Esophagus squamous epithelium (tissue), 5 donors: ENCODE data around the gene RAP1A. TPM values are rescaled to one million over a fixed set of nuclear protein-coding genes. Genes with fewer than 3 reads are reported as not detected.

Experiments
- DNase-seq: peaks from one replicate; lab custom pipeline; 2025; lab: John Stamatoyannopoulos, UW
- H3K27ac ChIP-seq, 4 donors: fragments of 200-600 bp; sonication (generic); one replicate each; pipeline ENCODE4 v1.5.1; 2016 to 2019; ENCODE audit warnings: mild to moderate bottlenecking in 1 of 4
- H3K27me3 ChIP-seq, 4 donors: fragments of 200-600 bp; sonication (generic); 1 replicate in 3 of 4; 2 replicates in 1 of 4; pipeline versions ENCODE4 v1.5.1 to v1.6.0; 2017 to 2021; ENCODE audit warnings: antibody characterized with exemption in 1 of 4
- H3K36me3 ChIP-seq, 3 donors: fragments of 200-600 bp; sonication (generic); one replicate each; pipeline ENCODE4 v1.5.1; 2016 to 2019
- H3K4me1 ChIP-seq, 3 donors: fragments of 200-600 bp; sonication (generic); one replicate each; pipeline ENCODE4 v1.5.1; 2017 to 2019
- H3K4me3 ChIP-seq, 4 donors: fragments of 200-600 bp; sonication (generic); 1 replicate in 3 of 4; 2 replicates in 1 of 4; pipeline ENCODE4 v1.5.1; 2016 to 2019; ENCODE audit warnings: mild to moderate bottlenecking in 2 of 4, moderate library complexity in 1 of 4
- H3K9me3 ChIP-seq, 3 donors: fragments of 200-600 bp; sonication (generic); one replicate each; pipeline ENCODE4 v1.5.1; 2016 to 2019
- CTCF ChIP-seq, 6 experiments: fragments of 450-650 bp in 4 of 6; fragments of 200-600 bp in 2 of 6; sonication (generic) in 2 of 6; IDR thresholded peaks; one replicate each; pipeline ENCODE4 v1.5.1; 2016 to 2019; ENCODE audit warnings: antibody characterized with exemption in 6 of 6, mild to moderate bottlenecking in 4 of 6, moderate library complexity in 4 of 6
- POLR2A ChIP-seq, 4 donors: fragments of 450-650 bp; IDR thresholded peaks; one replicate each; pipeline ENCODE4 v1.6.1; 2017; ENCODE audit warnings: antibody characterized with exemption in 4 of 4, mild to moderate bottlenecking in 4 of 4, moderate library complexity in 3 of 4
- WGBS, 2 donors: methylation state at CpG; one replicate each; pipeline ENCODE4 v1.1.5; 2018; 5-methylcytosine and 5-hydroxymethylcytosine counted together
- intact Hi-C: fragments of 100-400 bp; cut with DNase I; formaldehyde crosslinking; loops from one replicate; pipeline ENCODE4 v1.15.0; 2022
- total RNA-seq, 4 donors: library from RNA; depleted of rRNA; stranded (reverse); fragments of >200 nt; gene quantifications; one replicate each; pipeline ENCODE4 v1.1.0, GENCODE V29; 2016
- donor health status: DM: yes; HTN: yes; CAD: no.

RAP1A gene
- total RNA-seq, 4 donors from 2014 or later: 24.3 to 111 (median 43.3) TPM

- peaks cover 25 to 91% (median 47%) of the 10 kb centered on the region in 3 donors for H3K4me1 ChIP-seq
- H3K27ac ChIP-seq: peak overlapping the region in 3 of 4 donors; percentile 61 to 90 (median 78)
- H3K27me3 ChIP-seq: no peaks in the 10 kb centered on the region
- no peak overlapping the region for H3K4me3 ChIP-seq
- 73 to 85% methylated on average over 3 of the region's 3 CpGs for WGBS, 2 donors
- TF ChIP-seq POLR2A (IDR thresholded peaks at IDR 0.05) (no peak), CTCF (IDR thresholded peaks at IDR 0.05) (no peak)
- no peak for DNase-seq
- H3K36me3 ChIP-seq: peaks cover 0 to 5% (median 0%) of the 10 kb centered on the region in 3 donors
- intact Hi-C loops: no loop called here
- no peaks in the 10 kb centered on the region for H3K9me3 ChIP-seq
Observed at GRCh38 chr1:111734426-111734825, 114.8 kb downstream of the RAP1A start.

GRCh38 chr1:111734856-111735255, 115.3 kb downstream of the RAP1A start:
- Histone ChIP-seq H3K4me1 (peaks cover 26 to 91% (median 45%) of the 10 kb centered on the region in 3 donors), H3K9me3 (no peaks in the 10 kb centered on the region), H3K36me3 (peaks cover 0 to 5% (median 0%) of the 10 kb centered on the region in 3 donors), H3K4me3 (no peak overlapping the region), H3K27me3 (no peaks in the 10 kb centered on the region), H3K27ac (peak overlapping the region in 3 of 4 donors; percentile 61 to 90 (median 78))
- WGBS, 2 donors: 72 to 79% methylated on average over 3 of the region's 3 CpGs
- no peak for DNase-seq
- TF ChIP-seq CTCF (IDR thresholded peaks at IDR 0.05) (no peak), POLR2A (IDR thresholded peaks at IDR 0.05) (no peak)
- intact Hi-C loops: no loop called here

GRCh38 chr1:111735321-111735720, 115.7 kb downstream of the RAP1A start:
- H3K27me3 ChIP-seq: peaks cover 0 to 3% (median 0%) of the 10 kb centered on the region in 4 donors
- H3K9me3 ChIP-seq: no peaks in the 10 kb centered on the region
- H3K4me1 ChIP-seq: peaks cover 30 to 92% (median 48%) of the 10 kb centered on the region in 3 donors
- H3K4me3 ChIP-seq: no peak overlapping the region
- intact Hi-C loops: no loop called here
- no peak for TF ChIP-seq POLR2A (IDR thresholded peaks at IDR 0.05)
- no peak for TF ChIP-seq CTCF (IDR thresholded peaks at IDR 0.05)
- WGBS, 2 donors: 70 to 75% methylated on average over 4 of the region's 4 CpGs
- peak overlapping the region in 3 of 4 donors; percentile 46 to 97 (median 90) for H3K27ac ChIP-seq
- DNase-seq: no peak
- peaks cover 0 to 5% (median 0%) of the 10 kb centered on the region in 3 donors for H3K36me3 ChIP-seq

GRCh38 chr1:111735858-111736544, 116.4 kb downstream of the RAP1A start:
- Histone ChIP-seq H3K9me3 (no peaks in the 10 kb centered on the region), H3K27ac (peak overlapping the region; percentile 6 to 97 (median 76)), H3K4me3 (no peak overlapping the region), H3K27me3 (peaks cover 0 to 8% (median 0%) of the 10 kb centered on the region in 4 donors), H3K4me1 (peaks cover 30 to 92% (median 51%) of the 10 kb centered on the region in 3 donors), H3K36me3 (peaks cover 0 to 5% (median 0%) of the 10 kb centered on the region in 3 donors)
- 73 to 76% methylated on average over 7 to 8 of the region's 8 CpGs for WGBS, 2 donors
- intact Hi-C loops: no loop called here
- TF ChIP-seq POLR2A (IDR thresholded peaks at IDR 0.05) (no peak), CTCF (IDR thresholded peaks at IDR 0.05) (no peak)
- DNase-seq: no peak

- H3K4me3 ChIP-seq: no peak overlapping the region
- no peak for TF ChIP-seq CTCF (IDR thresholded peaks at IDR 0.05)
- no peak for TF ChIP-seq POLR2A (IDR thresholded peaks at IDR 0.05)
- intact Hi-C loops: no loop called here
- peaks cover 30 to 92% (median 51%) of the 10 kb centered on the region in 3 donors for H3K4me1 ChIP-seq
- 34 to 52% methylated on average over 2 to 3 of the region's 4 CpGs for WGBS, 2 donors
- H3K9me3 ChIP-seq: no peaks in the 10 kb centered on the region
- H3K36me3 ChIP-seq: peaks cover 0 to 5% (median 0%) of the 10 kb centered on the region in 3 donors
- peak overlapping the region; percentile 6 to 97 (median 76) for H3K27ac ChIP-seq
- no peak for DNase-seq
- peaks cover 0 to 12% (median 0%) of the 10 kb centered on the region in 4 donors for H3K27me3 ChIP-seq
Observed at GRCh38 chr1:111736548-111737215, 117.1 kb downstream of the RAP1A start.
